ENCODE results near the gene EIF4B.
"Not testable (repeated sequence)": the region's sequence is repeated elsewhere in the genome, so short reads cannot be mapped to it uniquely, and the experiment has no call there.

Gene EIF4B

GRCh38 chr12:53005986-53006809, at the start of gene EIF4B:
Gene EIF4B (plus strand): TSS chr12:53006456. CDS start chr12:53006484, 28 bp downstream.
- DNase-seq = peak; percentile 100

DNA sequence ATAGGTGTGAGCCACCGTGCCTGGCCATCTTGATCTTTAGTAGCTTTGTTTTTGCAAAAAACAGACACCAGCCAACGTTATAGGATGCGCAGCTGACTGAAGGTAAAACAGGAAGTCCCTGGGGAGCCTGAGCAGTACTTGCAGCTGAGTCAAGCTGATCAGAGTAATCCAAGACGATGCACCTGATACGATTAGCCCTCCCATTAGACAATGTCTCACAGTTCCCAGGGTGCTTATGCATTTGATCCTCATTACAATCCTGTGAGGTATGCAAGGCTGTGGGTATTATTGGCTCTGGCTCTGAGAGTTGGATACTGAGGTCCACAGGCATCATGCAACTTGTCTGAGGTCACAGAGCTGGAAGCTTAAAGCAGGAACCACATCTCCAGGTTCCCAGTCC, 49.3 kb upstream of the EIF4B start:
- DNase-seq = no peak

GRCh38 chr12:52964556-52965336, 41.5 kb upstream of the EIF4B start:
- no peak for DNase-seq

- no peak for DNase-seq
Measured at GRCh38 chr12:52965337-52965731, 40.9 kb upstream of the EIF4B start.

DNA sequence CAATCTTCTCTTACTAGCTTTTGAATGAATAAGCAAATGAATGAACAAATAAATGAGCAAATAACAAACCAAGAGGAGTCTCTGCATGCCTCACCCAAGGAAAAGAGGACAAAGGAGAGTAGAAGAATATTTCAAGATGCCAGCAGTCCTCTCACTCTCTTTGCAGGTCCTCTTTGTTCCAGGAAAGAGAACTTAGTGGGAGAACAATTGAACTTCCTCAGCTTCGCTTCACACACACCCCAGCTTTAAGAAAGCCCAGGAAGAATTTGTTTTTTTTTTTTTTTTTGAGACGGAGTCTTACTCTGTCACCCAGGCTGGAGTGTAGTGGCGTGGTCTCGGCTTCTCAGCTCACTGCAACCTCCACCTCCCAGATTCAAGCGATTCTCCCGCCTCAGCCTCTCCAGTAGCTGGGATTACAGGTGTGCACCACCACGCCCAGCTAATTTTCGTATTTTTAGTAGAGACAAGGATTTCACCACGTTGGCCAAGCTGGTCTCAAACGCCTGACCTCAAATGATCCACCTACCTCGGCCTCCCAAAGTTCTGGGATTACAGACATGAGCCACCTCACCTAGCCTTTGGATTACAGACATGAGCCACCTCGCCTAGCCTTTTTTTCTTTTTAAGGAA, 37.0 kb upstream of the EIF4B start:
- no peak for DNase-seq

DNA sequence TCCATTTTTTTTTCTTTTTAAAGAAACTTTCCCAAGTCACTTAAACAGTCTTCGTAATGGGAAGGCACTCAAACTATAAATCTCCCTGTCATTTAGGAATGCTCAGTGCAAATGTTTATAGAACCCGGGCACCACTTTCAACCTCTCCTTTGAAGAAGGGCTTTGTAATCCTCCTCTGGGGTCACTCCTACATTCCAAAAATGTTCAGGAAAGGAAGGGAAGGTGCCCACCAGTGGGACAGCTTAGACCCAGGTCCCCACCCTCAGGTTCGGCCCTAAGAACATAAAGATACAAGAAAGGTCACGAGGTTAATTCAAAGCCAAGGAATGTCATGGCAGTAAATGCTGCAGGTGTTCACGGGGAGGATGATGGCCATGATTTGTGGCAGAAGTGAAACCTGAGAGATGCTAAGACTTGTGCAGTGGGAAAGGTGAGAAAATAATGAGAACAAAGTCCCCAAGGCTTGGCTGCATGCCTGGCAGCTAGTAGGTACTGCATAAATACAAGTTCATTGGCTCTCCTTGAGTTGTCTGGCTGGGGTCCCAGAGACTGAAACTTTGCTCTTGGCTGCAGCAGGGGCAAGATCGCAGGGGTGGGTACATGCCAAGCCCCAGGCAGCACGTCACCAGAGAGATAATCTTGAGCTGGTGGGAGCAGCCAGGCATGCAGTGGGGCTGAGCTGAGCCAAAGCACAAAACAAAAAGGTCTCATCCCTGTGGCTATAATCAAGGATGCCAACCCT, 36.3 kb upstream of the EIF4B start:
- no peak for DNase-seq

GRCh38 chr12:52971679-52972329, 34.5 kb upstream of the EIF4B start:
- DNase-seq = no peak

GRCh38 chr12:52975204-52975603, 31.1 kb upstream of the EIF4B start:
- no peak for DNase-seq

- DNase-seq = no peak
Measured at GRCh38 chr12:52975820-52976573, 30.3 kb upstream of the EIF4B start.

GRCh38 chr12:52976574-52977071, 29.6 kb upstream of the EIF4B start:
- DNase-seq = no peak

DNA sequence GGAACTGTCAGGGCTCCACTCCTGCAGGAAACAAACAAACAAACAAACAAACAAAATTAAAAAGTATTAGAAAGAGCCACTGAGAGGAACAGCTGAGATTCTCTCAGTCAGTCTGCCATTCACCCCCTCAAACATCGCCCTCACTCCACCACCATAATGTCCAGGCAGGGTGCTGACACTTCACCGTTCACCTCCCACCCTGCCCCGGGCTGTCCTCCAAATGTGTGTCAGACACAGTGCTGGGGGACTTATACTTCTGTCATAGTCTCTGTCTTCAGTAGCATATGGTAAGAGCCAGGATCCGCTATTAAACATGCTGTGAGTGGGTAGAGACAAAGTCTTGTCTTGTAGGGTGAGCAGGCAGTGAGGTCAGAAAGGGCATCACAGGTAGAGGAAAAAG, 29.1 kb upstream of the EIF4B start:
- DNase-seq = no peak

GRCh38 chr12:52980096-52980649, 26.1 kb upstream of the EIF4B start:
- no peak for DNase-seq

- DNase-seq = peak; percentile 82
Measured at GRCh38 chr12:52980650-52981423, 25.4 kb upstream of the EIF4B start.

DNA sequence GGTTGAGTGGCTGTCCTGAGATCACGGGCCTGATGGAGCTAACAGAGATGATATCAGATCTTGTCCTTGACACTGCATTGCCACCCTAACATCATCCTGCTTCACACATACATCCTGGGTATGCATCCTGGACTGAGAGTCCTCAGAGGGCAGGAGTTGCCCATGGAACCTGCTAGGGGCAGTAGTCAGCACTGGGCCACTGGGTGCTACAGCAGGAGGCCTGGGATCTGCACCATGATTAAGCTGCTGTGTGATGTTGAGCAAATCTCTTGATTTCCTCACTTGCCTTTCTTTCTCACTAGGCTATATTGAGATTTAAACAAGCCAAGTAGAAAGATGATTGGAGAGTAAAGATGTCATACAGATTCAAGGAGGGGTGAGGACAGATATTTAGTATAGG, 22.1 kb upstream of the EIF4B start:
- DNase-seq = no peak

GRCh38 chr12:52988898-52989297, 17.4 kb upstream of the EIF4B start:
- no peak for DNase-seq

DNA sequence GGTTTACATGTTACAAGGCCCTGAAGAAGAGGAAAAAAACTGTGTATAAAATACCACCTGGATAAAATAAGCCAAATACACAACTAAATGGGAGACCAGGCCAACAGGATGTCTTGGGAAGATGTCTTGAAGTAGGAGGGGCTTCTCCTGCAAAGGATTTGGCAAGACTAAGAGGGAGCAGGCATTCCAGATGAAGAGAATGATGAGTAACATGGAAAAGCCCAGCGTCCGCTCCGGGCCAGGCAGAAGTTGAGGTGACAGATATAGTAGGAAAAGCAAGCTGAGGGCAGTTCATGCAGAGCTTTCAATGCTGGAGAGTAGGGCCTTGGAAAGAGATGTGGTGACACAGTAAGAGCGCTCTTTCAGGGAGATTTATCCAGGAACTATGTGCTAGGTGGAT, 16.1 kb upstream of the EIF4B start:
- no peak for DNase-seq

GRCh38 chr12:52992240-52992639, 14.0 kb upstream of the EIF4B start:
- DNase-seq = not testable (repeated sequence)

- no peak for DNase-seq
Measured at GRCh38 chr12:52992699-52993557, 13.3 kb upstream of the EIF4B start.

GRCh38 chr12:52993558-52993869, 12.7 kb upstream of the EIF4B start:
- no peak for DNase-seq

- DNase-seq = no peak
Measured at GRCh38 chr12:53004178-53004577, 2.1 kb upstream of the EIF4B start.
